Common myeloid progenitor, CD34-positive (primary cell): ENCODE results near the gene RBM23.

Source experiments
- CTCF ChIA-PET: fragments of 350-600 bp; sonication (Branson Sonifier 250); formaldehyde crosslinking; loops from one replicate; lab custom pipeline; 2021; ENCODE audit warnings: antibody characterized with exemption; lab: Charles Lee
- POLR2A ChIA-PET: fragments of 350-600 bp; sonication (Branson Sonifier 250); formaldehyde crosslinking; loops from one replicate; lab custom pipeline; 2021; ENCODE audit warnings: antibody characterized with exemption; lab: Charles Lee
- DNase-seq, 3 donors: peaks; one replicate each; pipeline versions ENCODE4 v3.0.0 to v3.0.0-alpha.2; 2013
- H3K27ac ChIP-seq, 2 experiments: 1 replicate in 1 of 2; 2 replicates in 1 of 2; pipeline ENCODE4 v1.7.0; 2013; ENCODE audit warnings: inconsistent platforms in 2 of 2, low read length in 2 of 2, mild to moderate bottlenecking in 2 of 2, low read depth in 1 of 2, moderate library complexity in 1 of 2; ENCODE audit not compliant: severe bottlenecking in 2 of 2, insufficient read depth in 1 of 2, poor library complexity in 1 of 2
- H3K27me3 ChIP-seq, 5 experiments: replicated peaks in 2 of 5; 1 replicate in 3 of 5; 2 replicates in 2 of 5; pipeline versions ENCODE4 v1.6.1 to v1.7.0; 2013; ENCODE audit warnings: low read length in 4 of 5, mild to moderate bottlenecking in 2 of 5, moderate library complexity in 2 of 5, inconsistent platforms in 1 of 5; ENCODE audit not compliant: insufficient read depth in 5 of 5, control insufficient read depth in 4 of 5
- H3K36me3 ChIP-seq, 4 experiments: 1 replicate in 2 of 4; 2 replicates in 2 of 4; pipeline versions ENCODE4 v1.6.1 to v1.7.0; 2013; ENCODE audit warnings: low read length in 3 of 4, control low read depth in 1 of 4, mild to moderate bottlenecking in 1 of 4; ENCODE audit not compliant: control insufficient read depth in 4 of 4, insufficient read depth in 4 of 4
- H3K4me1 ChIP-seq, 4 experiments: 1 replicate in 3 of 4; 2 replicates in 1 of 4; pipeline versions ENCODE4 v1.6.1 to v1.7.1; 2013; ENCODE audit warnings: low read length in 3 of 4, mild to moderate bottlenecking in 3 of 4, control low read depth in 1 of 4, inconsistent platforms in 1 of 4, moderate library complexity in 1 of 4; ENCODE audit not compliant: control insufficient read depth in 4 of 4, insufficient read depth in 4 of 4; ENCODE audit errors: control extremely low read depth in 1 of 4
- H3K4me3 ChIP-seq, 7 experiments: 1 replicate in 4 of 7; 2 replicates in 3 of 7; pipeline versions ENCODE4 v1.5.1 to v1.7.0; 2013; ENCODE audit warnings: mild to moderate bottlenecking in 7 of 7, low read length in 6 of 7, moderate library complexity in 6 of 7, inconsistent platforms in 2 of 7, low read depth in 2 of 7, control low read depth in 1 of 7; ENCODE audit not compliant: insufficient read depth in 4 of 7, control insufficient read depth in 1 of 7; ENCODE audit errors: extremely low read depth in 1 of 7
- H3K9me3 ChIP-seq, 5 experiments: 1 replicate in 4 of 5; 2 replicates in 1 of 5; pipeline versions ENCODE4 v1.6.1 to v1.7.1; 2013; ENCODE audit warnings: low read length in 4 of 5, mild to moderate bottlenecking in 2 of 5, inconsistent platforms in 1 of 5, low read depth in 1 of 5, moderate library complexity in 1 of 5; ENCODE audit not compliant: control insufficient read depth in 4 of 5, insufficient read depth in 2 of 5; ENCODE audit errors: control extremely low read depth in 1 of 5
- WGBS: methylation state at CpG from one replicate; pipeline ENCODE4 v1.1.5; 2013; ENCODE audit not compliant: insufficient coverage; 5-methylcytosine and 5-hydroxymethylcytosine counted together

RBM23 gene

DNA sequence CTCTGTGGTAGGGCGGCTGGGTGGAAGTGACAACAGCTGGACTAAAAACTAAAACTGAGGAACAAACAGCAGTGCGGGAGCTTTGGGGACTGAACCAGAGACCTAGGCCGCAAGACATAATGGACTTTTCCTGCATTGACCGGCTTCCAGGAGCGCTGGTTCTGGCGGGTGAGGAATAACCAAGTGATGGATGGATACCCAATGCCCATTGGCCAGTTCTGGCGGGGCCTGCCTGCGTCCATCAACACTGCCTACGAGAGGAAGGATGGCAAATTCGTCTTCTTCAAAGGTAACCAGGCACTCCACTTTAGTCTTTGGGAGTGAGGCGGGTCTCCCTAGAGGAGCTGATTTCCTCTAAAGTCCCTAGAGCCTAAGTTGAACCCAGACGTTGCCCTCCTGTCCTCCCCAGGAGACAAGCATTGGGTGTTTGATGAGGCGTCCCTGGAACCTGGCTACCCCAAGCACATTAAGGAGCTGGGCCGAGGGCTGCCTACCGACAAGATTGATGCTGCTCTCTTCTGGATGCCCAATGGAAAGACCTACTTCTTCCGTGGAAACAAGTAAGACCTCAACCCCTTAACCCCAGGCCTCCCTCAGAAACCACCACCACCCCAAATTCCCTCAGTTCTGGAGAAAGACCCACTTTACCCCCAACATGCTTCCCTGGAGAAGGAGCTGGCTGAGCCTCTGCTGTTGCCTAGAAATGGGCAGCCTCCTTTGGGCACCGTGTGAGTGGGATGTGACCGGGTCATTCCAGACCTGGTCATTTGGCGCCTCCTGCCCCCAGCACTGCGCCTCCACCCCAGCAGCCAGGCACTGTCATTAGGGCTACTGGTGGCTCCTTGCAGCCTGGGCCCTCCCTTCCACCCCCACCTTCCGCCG is 74.5 kb downstream of the RBM23 start:
- POLR2A ChIA-PET: no interaction called here
- peaks cover 0 to 18% (median 3%) of the 10 kb centered on the region in 5 experiments for H3K27me3 ChIP-seq
- H3K4me1 ChIP-seq: peaks cover 3 to 27% (median 22%) of the 10 kb centered on the region in 4 experiments
- H3K27ac ChIP-seq: no peak overlapping the region
- H3K4me3 ChIP-seq: no peak overlapping the region
- CTCF ChIA-PET: interaction anchor here (1.6 to 23.5 kb wide), 4 partner anchors 9 to 272 kb away, joined by 4 to 707 read pairs (median 10); partner anchors contain the start of genes MMP14 and MRPL52
- 98% methylated on average over 20 of the region's 22 CpGs for WGBS
- H3K9me3 ChIP-seq: no peaks in the 10 kb centered on the region
- no peak for DNase-seq
- no peaks in the 10 kb centered on the region for H3K36me3 ChIP-seq
